Breast epithelium (tissue), 3 donors: ENCODE measurements around the gene DPP4.

Experiments used
- POLR2A ChIP-seq: fragments of 450-650 bp; IDR thresholded peaks from one replicate; pipeline ENCODE4 v1.6.1; 2016; ENCODE audit warnings: antibody characterized with exemption, mild to moderate bottlenecking, moderate library complexity
- POLR2AphosphoS5 ChIP-seq, 3 donors: sonication (generic); formaldehyde crosslinking; IDR thresholded peaks; one replicate each; pipeline ENCODE4 v1.6.1; 2017; ENCODE audit warnings: antibody characterized with exemption in 3 of 3
- TF ChIP-seq, protein P1 (sequence below), 3 donors: fragments of 450-650 bp; IDR thresholded peaks; one replicate each; pipeline ENCODE4 v1.5.1; 2016 to 2017; ENCODE audit warnings: antibody characterized with exemption in 3 of 3, mild to moderate bottlenecking in 3 of 3, moderate library complexity in 3 of 3

DNA sequence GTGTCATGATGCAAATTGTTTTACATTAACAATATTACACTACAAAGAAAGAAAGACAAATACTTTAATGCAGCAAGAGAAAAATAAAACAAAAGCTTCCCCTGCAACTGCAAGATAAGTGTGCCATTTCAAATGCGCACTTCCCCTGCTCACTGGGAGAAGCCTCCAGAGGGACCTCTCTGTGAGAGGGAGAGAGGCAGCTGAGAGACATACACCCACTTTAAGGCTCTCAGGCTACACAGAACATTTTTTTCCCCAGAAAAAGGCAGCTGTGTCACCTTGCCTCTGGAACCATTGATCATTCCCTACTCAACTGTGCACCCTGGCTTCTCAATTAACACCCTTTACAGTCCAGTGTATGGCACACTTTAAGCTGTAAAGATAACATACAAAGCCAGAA is 75.2 kb downstream of the DPP4 start:
- TF ChIP-seq, protein P1, sequence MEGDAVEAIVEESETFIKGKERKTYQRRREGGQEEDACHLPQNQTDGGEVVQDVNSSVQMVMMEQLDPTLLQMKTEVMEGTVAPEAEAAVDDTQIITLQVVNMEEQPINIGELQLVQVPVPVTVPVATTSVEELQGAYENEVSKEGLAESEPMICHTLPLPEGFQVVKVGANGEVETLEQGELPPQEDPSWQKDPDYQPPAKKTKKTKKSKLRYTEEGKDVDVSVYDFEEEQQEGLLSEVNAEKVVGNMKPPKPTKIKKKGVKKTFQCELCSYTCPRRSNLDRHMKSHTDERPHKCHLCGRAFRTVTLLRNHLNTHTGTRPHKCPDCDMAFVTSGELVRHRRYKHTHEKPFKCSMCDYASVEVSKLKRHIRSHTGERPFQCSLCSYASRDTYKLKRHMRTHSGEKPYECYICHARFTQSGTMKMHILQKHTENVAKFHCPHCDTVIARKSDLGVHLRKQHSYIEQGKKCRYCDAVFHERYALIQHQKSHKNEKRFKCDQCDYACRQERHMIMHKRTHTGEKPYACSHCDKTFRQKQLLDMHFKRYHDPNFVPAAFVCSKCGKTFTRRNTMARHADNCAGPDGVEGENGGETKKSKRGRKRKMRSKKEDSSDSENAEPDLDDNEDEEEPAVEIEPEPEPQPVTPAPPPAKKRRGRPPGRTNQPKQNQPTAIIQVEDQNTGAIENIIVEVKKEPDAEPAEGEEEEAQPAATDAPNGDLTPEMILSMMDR (IDR thresholded peaks at IDR 0.05), result no peak
- no peak for TF ChIP-seq POLR2A
- no peak for TF ChIP-seq POLR2AphosphoS5 (IDR thresholded peaks at IDR 0.05)
